GM18873 (cell line): ENCODE results near the gene PLEKHG2.

ENCODE experiments used
- ATAC-seq: cut with Tn5 transposase; IDR thresholded peaks from one replicate; pipeline ENCODE4 v1.9.1; 2021; ENCODE audit warnings: mild to moderate bottlenecking, moderate library complexity, moderate number of reproducible peaks; ENCODE audit not compliant: unreplicated experiment, low FRiP score

The PLEKHG2 gene

DNA sequence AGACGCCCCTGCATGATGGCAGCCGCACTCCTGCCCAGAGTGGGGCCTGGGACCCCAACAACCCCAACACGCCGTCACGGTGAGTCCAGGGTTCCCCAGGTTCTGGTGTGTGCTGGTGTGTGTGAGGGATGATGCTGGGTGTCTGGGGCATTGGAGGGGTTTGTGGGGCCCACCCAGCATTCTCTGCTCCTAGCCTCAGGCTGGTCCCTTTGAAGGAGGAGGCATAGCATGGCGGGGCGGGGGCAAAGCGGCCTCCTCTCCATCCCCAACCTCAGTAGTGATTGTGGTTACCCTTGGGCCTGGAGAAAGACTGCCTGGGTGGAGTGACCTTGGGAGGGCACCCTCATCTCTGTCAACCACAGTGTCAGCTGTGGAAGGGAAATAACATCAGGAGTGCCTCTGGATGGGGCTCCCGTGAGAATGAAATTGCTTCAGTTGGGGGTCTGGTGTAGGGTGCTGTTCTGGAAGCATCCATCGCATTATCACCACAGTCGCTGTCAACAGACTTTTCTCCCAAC, 61.0 kb downstream of the PLEKHG2 start:
- ATAC-seq, result no peak

DNA sequence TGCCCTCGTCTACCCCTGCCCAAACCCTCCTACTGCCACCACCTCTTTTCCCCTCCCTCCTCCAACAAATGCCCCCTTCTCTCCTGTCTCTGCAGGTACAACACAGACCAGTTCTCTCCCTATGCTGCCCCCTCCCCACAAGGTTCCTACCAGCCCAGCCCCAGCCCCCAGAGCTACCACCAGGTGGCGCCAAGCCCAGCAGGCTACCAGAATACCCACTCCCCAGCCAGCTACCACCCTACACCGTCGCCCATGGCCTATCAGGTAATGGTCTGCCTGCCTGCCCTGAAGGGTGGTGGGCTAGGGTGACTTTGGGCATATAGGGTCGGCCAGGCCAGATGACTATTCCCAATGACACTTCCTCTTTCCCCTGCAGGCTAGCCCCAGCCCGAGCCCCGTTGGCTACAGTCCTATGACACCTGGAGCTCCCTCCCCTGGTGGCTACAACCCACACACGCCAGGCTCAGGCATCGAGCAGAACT, 61.7 kb downstream of the PLEKHG2 start:
- ATAC-seq, result no peak

DNA sequence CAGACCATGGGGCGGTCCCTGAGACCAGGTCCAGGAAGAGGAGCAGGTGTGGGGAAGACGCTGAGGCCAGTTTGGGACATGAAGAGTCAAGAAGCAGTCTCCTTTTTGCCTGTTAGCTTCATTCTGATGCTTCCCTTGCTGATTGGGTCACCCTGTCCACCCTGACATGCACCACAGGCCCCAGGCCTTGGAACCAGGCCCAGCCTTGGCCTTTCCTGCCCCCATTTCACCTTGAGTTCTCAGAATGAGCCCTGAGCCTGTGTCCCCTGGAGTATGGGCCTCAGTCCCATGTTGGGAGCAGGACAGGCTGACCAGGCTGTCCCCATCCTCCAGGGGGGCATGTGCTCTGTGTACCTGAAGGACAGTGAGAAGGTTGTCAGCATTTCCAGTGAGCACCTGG, 63.3 kb downstream of the PLEKHG2 start:
- no peak for ATAC-seq
